Activated CD8-positive, alpha-beta memory T cell treated with anti-CD3 and anti-CD28 coated beads for 4 hours (primary cell): ENCODE data around the gene AIFM3.
"Not testable (repeated sequence)": the region's sequence is repeated elsewhere in the genome, so short reads cannot be mapped to it uniquely, and the experiment has no call there.

ENCODE experiments used
- DNase-seq, 2 donors: peaks; one replicate each; pipeline ENCODE4 v3.0.0-alpha.2; 2020; ENCODE audit warnings: low read depth in 2 of 2

Gene AIFM3

DNA sequence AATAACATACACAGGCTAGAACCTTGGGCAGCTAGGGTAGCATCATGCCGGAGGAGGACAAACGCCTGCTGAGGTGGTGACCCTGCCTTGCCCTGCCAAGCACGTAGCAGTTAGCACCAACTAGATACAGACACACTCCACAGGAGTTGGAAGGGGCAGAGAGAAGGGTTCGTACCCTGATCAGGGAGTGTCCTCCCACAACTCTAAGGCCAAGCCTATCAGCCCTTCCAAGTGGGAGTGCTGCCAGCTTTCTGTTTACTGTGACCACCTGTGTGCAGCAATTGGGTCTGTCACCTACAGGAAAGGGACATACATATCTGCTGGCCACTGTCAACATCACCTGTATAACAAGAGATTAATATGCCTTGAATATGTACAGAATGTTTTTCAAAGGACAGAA is 36.7 kb downstream of the AIFM3 start:
- DNase-seq = no peak

DNA sequence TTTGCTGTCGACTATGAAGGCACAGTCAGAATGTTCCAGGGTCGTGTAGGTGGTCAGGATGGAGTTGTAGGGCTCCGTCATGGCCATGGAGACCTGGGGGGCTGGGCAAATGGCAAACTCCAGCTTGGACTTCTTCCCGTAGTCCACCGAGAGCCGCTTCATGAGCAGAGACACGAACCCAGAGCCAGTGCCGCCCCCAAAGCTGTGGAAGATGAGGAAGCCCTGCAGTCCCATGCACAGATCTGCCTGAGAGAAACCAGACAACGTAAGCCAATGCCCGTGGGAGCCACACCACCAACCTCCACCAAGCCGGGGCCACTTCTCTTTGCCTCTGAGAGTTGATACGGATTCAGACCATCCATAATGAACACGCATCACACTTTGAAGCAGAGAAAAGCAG is 42.2 kb downstream of the AIFM3 start:
- DNase-seq = not testable (repeated sequence)

- no peak for DNase-seq
Observed at GRCh38 chr22:21009638-21010425, 42.8 kb downstream of the AIFM3 start.

- no peak for DNase-seq
Observed at GRCh38 chr22:21010426-21011113, 43.5 kb downstream of the AIFM3 start.

DNA sequence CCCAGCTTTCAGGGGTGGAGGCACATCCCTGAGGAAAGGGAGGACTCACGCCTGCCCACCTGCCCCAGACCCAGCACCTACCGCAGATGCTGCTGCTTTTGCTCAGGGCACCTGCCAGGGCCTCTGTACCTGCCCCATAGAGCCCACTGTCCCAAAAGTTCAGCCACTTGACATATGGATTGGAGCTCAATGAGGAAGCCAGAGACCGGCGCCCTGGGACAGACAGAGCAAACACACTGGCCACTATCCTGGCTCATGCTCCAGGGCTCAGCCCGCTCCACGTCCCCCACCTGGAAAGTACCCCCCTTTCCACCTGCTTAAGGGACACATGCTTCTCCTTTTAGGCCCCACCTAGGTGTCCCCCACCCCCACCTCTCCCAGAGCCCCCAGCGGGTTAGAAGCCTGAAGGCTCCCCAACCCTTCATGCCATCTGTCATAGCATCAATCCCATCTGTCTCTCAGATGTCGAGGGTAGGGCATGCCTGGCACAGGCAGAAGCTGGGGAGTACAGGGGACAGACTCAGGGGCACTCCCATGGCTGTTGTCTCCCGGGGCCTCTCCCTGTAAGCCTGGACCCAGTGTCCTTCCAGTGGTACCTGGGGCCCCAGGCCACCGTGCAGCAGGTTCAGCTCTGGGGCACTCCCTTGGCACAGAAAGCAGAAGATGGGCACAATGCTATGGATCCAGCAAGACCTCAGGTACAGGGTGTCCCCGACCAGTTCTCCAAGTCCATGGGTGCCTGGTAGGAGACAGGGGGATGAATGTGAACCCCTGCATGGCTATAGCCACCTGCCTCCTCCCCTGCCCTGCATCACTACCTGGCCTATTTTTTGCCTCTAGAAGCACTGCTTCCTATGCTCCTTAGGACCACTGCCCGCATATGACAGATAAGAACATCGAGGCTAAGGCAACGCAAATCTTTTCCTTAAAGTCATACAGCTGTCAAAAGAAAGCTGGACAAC is 45.7 kb downstream of the AIFM3 start:
- no peak for DNase-seq

GRCh38 chr22:21013657-21014201 is 46.7 kb downstream of the AIFM3 start:
- DNase-seq = no peak

DNA sequence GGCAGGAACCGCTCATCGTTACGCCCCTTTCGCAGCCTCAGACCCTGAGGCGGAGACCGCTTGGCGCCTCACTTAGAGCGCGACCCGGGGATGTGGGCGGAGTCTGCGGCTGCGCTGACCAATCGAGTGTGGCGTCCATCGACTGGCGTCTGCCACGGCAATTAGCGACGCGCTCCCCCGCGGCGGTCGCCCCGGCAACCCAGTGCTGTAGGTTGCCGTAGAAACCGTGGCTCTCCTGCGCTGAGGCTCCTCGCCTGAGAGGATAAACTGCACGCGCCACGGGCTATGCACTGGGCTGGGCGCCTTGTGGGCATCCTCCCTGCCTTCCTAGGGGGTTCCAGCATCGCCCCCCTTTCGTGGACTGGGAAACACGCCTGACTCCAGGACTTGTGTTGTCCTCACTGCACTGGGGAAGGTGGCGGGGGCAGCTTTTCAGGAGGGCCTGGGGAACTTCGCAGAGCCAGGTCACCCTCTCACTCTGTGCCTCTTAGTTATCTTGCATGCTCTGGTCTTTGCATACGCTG is 47.2 kb downstream of the AIFM3 start:
- peak; percentile 56 to 74 for DNase-seq

DNA sequence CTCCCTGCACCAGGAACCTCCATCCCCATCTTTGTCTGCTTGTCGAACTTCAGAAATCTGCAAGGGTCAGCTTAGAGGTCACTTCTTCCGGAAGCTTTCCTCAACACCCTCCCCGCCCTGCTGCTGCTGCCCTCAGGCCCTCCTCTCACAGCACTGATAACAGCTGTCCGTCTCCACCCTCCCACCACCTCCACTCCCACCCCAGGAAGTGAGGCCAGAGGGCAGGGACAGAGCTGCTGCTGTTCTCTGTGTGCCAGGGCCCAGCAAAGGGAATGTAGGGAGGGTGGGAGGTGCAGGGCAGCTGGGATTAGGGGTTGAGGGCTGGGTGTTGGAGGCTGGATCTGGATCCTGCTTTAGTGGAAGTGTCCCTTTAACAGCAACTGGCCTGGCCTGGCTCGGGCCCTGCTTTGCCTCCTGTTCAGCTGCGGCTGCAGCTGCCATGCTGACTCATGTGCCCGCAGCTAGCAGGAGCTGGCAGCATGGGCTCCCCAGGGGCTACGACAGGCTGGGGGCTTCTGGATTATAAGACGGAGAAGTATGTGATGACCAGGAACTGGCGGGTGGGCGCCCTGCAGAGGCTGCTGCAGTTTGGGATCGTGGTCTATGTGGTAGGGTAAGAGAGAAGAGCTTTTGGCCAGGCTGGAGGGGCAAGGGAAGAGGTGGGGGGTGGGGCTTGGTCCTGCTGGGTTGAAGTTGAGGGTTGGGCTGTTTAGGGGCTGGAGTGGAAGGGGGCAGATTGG is 47.8 kb downstream of the AIFM3 start, which contains the start of gene P2RX6:
Gene P2RX6, plus strand, starts transcription at position 440 of the 740 bp plus-strand sequence. Its CDS starts 10 bp downstream, at position 450.
- DNase-seq = no peak

GRCh38 chr22:21015466-21016006 is 48.5 kb downstream of the AIFM3 start:
- DNase-seq = no peak

DNA sequence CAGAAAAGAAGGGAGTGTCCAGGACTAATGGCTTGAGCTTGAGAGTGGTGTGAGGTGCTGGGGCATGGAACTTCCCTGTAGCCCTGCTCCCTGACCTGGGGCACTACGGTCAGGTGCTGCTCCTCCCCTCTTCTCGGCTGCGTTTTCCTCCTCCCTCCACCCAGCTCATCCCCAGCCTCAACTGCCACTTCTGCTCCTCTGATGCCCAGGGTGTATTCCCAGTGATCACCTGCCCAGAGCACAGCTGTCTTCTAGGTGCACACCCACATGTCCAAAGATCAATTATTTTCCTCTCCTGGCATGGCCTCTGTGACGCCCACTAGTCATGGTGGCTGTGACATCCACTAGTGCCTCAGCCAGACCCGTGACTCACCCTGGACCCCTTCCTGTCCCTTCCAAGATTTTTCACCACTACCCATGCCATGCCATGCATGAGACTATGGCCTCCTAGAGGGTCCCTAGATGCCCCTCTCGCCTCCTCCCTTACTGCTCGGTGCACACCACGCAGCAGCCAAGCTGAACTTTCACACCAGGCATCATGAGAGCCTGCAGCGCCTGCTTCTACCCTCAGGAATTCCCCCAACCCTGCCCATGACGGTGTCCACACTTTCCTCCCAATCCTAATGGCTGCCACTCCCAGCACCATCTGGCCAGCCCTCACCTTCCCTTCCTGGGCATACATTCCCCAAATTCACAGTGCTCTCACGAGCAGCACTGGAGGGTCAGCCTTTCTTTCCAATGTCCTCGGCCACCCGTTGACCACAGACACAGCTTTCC is 49.8 kb downstream of the AIFM3 start:
- DNase-seq = no peak

GRCh38 chr22:21018314-21018713 is 51.3 kb downstream of the AIFM3 start:
- DNase-seq = no peak

GRCh38 chr22:21020802-21021429 is 53.9 kb downstream of the AIFM3 start:
- DNase-seq = no peak

DNA sequence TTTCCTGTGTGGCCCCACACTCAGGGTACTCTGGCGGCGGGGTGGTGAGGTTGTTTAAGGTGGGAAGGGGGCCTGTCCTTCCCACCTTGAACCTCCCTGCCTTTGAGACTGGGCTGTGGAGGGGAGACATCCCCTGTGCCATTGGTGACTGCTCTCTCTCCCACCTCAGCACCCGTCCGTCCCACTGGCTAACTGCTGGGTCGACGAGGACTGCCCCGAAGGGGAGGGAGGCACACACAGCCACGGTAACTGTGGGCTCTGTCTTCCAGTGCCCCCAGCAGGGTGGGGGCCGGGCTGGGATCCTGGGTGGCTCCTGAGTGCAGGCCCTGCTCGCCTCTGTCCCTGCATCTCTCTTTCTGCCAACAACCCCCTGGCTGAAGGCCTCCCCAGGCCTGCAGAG is 55.5 kb downstream of the AIFM3 start:
- no peak for DNase-seq

DNA sequence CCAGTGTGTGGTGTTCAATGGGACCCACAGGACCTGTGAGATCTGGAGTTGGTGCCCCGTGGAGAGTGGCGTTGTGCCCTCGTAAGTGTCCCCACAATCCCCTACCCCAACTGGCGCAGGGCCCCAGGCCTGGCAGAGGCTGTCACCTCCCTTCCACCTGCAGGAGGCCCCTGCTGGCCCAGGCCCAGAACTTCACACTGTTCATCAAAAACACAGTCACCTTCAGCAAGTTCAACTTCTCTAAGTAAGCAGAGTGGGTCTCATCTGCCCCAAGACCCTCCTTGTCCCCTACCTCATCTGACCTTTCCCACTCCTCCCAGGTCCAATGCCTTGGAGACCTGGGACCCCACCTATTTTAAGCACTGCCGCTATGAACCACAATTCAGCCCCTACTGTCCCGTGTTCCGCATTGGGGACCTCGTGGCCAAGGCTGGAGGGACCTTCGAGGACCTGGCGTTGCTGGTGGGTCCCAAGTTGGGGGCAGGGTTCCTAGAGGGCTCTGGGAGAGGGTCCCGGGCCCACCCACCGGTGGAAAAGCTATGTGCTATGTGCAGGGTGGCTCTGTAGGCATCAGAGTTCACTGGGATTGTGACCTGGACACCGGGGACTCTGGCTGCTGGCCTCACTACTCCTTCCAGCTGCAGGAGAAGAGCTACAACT is 56.0 kb downstream of the AIFM3 start:
- no peak for DNase-seq

GRCh38 chr22:21025266-21025665 is 58.2 kb downstream of the AIFM3 start:
- DNase-seq = no peak

DNA sequence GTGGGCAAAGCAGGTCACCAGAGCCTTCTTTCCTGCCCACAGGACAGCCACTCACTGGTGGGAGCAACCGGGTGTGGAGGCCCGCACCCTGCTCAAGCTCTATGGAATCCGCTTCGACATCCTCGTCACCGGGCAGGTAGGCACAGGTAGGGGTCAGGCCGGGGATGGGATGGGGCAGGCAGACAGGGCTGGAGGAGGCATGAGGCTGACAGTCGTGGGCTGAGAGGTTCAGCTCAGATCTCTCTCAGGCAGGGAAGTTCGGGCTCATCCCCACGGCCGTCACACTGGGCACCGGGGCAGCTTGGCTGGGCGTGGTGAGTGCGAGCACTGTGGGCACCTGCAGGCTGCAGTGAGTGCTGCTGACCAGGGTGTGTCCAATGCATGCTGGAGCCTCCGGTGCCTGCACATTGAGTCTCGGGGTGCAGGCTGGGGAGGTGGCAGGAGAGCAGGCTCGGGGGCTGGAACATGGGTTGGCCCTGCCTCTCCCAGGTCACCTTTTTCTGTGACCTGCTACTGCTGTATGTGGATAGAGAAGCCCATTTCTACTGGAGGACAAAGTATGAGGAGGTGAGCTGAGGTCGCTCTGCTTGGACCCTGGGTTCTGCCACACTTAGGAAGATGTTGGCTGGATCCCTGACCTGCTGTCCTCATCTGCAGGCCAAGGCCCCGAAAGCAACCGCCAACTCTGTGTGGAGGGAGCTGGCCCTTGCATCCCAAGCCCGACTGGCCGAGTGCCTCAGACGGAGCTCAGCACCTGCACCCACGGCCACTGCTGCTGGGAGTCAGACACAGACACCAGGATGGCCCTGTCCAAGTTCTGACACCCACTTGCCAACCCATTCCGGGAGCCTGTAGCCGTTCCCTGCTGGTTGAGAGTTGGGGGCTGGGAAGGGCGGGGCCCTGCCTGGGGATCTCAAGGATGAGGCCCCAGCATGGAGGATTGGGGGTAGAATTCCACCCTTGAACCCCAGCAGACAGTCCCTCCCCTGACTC is 59.0 kb downstream of the AIFM3 start:
- no peak for DNase-seq
